NCI-H187 treated with DMSO at 0.1 percent for 48 hours (cell line): Measurements from ENCODE around the gene TIGD2.
A peak's percentile ranks its signal among the peaks of the same experiment; 100 is the strongest.
"Not testable (repeated sequence)": the region's sequence is repeated elsewhere in the genome, so short reads cannot be mapped to it uniquely, and the experiment has no call there.

Experiments used
- DNase-seq: peaks from one replicate; lab custom pipeline; 2025; lab: John Stamatoyannopoulos, UW

Gene TIGD2

DNA sequence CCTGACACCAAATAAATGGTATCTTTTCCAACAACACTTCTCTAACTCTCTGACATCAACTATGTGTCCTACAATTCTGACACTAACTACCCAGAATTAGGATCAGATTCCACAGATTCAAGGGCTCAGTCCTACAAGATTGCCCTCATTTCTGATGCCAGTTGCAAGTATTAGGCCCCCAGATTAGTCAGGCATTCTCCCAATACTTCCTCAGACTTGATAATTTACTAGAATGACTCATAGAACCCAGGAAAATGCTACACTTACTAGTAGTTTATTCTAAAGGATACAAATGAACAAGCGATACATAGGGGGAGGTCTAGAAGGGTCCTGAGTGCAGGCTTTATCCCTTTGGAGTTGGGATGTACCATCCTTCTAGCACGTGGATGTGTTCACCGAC is 8.5 kb downstream of the TIGD2 start:
- DNase-seq: no peak

DNA sequence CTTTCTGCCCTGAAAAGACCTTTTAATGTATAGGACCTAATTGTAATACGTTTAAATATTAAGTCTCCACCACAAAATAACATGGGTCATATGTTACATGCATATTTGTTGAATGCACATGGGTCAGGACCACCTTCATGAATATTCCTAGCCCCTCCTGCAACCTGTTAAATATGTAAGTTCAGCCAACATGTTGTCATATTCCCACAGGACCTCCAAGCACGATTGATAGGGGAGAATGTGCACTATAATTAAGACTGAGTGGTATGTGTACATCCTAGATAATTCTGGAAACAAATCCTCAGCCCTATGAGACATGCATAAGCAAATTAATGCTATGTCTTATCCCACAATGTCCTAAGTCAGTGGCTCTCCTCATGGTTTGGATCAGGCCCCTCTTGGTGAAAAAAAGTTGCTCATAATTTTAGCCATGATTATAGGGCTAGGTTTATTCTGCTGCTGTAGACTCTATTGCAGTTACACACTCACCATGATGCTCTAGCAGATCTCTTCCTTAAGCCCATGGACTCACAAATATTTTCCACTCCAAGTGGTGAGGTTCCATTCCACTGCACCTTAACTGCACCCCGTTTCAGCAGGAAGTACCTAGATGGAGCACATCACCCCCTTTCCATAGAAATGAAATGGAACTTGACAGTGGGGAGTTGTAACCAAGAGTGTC is 10.2 kb downstream of the TIGD2 start:
- no peak for DNase-seq

DNA sequence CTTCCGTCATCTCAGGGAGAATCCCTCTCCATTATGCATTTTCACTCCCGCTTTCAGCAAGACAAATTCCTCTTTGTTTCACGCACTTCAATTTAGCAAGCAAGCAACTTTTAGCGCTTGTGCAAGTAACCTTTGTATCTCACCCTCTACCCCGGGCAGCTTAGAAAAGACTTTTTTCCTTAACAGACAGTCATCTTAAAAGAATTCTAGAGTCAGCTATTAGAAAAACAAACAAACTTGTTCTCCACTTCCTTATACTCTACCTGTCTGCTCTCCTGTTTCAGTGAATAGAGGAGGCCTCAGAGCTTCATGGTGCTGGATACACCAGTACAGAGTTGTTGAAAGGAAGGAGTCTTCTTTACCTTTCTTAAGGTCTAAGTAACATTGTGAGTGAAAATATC is 12.1 kb downstream of the TIGD2 start:
- DNase-seq: no peak

- no peak for DNase-seq
Measured at GRCh38 chr4:89125901-89126782, 14.8 kb downstream of the TIGD2 start.

DNA sequence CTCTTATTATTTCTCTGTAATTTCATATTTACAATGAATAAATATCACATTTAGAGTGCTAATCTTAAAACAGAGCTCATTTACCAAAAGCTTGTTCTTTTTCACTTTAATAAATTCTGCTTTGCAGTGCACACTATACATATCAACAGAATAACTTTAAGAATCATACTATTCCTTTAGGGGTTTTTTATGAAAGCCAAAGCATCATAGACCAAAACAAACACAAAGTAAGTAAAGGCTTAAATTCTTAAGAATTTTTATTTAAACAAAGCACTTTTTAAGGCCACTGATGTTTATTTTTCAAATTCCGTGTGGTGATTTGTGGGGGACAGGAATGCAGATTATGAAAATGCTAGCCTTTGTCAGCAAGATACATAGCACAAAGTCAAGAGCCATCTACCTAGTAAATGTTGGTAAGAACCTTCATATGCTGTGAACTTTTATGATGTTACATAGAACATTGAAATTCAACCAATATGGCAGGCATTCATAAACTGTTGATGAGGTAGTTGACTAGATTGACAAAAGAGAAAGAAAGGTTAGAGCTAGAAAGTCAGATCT is 17.8 kb downstream of the TIGD2 start:
- DNase-seq: no peak

- no peak for DNase-seq
Measured at GRCh38 chr4:89134775-89135319, 23.5 kb downstream of the TIGD2 start.

DNA sequence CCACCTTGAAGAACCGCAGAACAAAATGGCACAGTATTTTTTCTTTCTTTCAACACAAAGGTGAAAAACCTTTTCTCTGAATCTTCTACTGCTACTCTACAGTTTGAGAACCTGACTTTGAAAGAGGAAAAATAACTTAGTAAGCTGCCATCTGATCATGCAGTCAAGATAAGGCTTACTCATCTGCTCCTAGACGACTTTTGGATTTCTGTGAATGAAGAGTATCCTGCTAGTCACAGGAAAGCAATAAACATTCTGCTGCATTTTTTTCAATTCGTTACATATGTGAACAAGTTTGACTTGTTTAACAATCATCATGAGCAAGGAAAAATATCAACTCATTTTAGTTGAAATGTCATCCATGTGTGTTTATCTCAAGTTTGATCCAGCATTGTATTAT is 25.2 kb downstream of the TIGD2 start:
- no peak for DNase-seq

DNA sequence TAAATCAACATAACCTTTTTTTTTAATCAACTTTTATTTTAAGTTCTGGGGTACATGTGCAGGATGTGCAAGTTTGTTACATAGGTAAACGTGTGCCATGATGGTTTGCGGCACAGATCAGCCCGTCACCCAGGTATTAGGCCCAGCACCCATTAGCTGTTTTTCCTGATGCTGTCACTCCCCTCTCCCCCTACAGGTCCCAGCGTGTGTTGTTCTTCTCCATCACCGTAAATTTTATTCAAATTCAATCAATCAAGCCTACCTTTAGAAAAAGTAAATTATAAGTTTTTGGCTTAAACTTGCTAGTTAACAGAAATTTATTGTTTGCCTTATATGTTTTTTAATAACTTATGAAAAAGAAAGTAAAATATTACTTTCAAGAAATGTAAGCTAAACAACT is 25.9 kb downstream of the TIGD2 start:
- DNase-seq: no peak

- no peak for DNase-seq
Measured at GRCh38 chr4:89137695-89138094, 26.4 kb downstream of the TIGD2 start.

- no peak for DNase-seq
Measured at GRCh38 chr4:89140168-89140759, 28.9 kb downstream of the TIGD2 start.

DNA sequence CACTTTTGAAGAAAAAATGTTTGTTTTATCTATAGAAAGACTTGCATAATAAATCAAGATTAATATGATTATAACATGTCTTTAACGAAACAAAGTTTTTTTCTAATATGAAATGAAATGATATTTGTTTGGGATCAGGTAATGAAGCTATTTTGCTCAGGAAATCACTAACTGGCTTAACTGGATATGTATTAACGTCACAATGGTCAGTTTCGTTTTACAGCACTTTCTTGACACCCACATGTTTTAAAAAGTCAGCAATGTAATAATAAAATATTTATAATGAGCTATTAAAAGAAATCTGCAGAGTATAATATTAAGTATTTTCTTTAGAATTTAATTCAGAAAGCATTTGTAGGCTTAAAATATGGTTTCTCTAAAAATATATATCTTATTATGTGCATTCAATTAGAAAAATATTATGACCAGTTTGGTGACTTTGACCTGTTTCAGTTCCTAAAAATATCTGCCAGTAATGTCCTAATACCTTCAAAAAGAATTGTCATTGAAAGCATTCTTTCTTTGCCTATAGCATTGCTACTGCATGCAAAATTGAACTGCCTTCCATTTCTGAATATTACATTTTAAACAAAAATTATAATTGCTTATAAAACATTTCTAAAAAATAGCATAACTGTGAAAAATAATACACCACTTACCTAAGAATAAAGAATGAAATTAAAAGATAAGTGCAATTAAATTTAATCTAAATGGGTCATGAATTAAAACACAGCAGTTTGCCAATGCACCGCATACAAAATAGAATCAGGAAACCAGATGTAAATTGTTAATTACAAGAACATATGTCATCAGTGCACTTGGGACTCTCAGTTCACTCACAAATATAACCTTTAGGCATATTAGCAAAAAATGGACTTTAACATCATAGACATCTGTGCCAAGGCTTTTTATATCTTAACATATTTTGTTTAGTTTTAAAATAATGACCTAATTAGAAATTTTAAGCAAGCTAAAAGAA is 31.6 kb downstream of the TIGD2 start:
- no peak for DNase-seq

GRCh38 chr4:89144652-89145051 is 33.3 kb downstream of the TIGD2 start:
- DNase-seq: not testable (repeated sequence)

- DNase-seq: no peak
Measured at GRCh38 chr4:89146196-89146595, 34.9 kb downstream of the TIGD2 start.

GRCh38 chr4:89152972-89153371 is 41.6 kb downstream of the TIGD2 start:
- peak; percentile 70 for DNase-seq

- DNase-seq: no peak
Measured at GRCh38 chr4:89156174-89156914, 45.0 kb downstream of the TIGD2 start.

DNA sequence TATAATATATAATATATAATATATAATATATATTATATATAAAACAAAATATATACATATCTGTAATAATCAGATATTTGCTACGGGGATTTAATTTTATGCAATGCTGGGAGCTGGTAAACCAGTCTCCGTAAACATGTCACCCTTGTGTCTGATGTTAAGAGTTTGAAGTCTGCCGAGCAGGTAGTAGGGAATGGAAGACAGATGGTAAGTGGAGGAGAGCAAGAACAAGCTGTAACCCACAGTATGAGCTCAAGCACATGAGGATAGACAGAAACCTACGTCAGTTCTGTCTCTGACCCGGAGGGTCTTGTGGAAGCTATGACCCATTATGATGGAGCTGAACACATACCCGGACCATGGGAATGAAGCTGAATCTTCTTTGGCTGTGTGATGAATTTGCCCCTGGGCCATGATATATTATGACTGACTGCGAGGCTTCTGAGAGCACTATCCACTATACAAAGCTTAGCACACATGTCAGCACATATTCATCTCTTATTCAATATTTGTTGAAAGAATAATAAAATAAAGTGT is 46.2 kb downstream of the TIGD2 start:
- no peak for DNase-seq

GRCh38 chr4:89158884-89159503 is 47.7 kb downstream of the TIGD2 start:
- DNase-seq: no peak

GRCh38 chr4:89160806-89161205 is 49.5 kb downstream of the TIGD2 start:
- no peak for DNase-seq

DNA sequence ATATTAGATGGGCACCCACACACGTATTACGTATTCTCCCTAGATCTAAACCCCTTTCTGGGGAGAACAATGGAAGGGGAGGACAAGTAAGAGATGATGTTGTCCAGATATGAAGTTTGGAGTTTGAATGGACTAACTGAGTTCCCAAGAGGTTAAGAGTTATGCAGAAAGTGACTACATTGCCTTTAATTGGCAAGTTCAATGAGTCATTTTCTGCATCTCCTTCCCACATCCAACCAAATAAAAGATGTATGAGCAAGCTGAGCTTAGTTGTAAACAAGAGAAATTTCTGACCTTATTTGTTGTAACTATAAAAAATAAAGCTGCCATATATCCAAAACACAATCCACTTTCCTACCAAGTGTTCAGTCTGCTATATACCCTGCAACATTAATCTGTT is 50.5 kb downstream of the TIGD2 start:
- no peak for DNase-seq

- DNase-seq: no peak
Measured at GRCh38 chr4:89162496-89162895, 51.2 kb downstream of the TIGD2 start.
